Fibroblast of lung (primary cell): ENCODE data around the gene FAAH2.

Experiments
- CTCF ChIP-seq, 2 donors: IDR thresholded peaks in 1 of 2; conservative IDR thresholded peaks in 1 of 2; 1 replicate in 1 of 2; 2 replicates in 1 of 2; pipeline ENCODE4 v1.5.1; 2011 to 2012; ENCODE audit warnings: low read length in 2 of 2, control low read depth in 1 of 2, inconsistent platforms in 1 of 2, low read depth in 1 of 2, mild to moderate bottlenecking in 1 of 2
- EZH2 ChIP-seq: IDR thresholded peaks from 2 replicates; pipeline ENCODE4 v1.5.1; 2012; ENCODE audit warnings: low read length, control low read depth, mild to moderate bottlenecking; ENCODE audit errors: missing control alignments

- TF ChIP-seq CTCF (conservative IDR thresholded peaks at IDR 0.05 in 1 of 2, IDR thresholded peaks at IDR 0.05 in 1 of 2; ENCODE audit: low read depth in 1 of 2, low read length in 2 of 2): no peak
- no peak for TF ChIP-seq EZH2
Observed at GRCh38 chrX:57289089-57289488, 2.6 kb downstream of the FAAH2 start.
